Body of pancreas (tissue), 4 donors: Measurements from ENCODE around the gene MFGE8. TPM values are rescaled to one million over a fixed set of nuclear protein-coding genes. Genes with fewer than 3 reads are reported as not detected.
"Not testable (repeated sequence)": the region's sequence is repeated elsewhere in the genome, so short reads cannot be mapped to it uniquely, and the experiment has no call there.

Source experiments
- ATAC-seq: fragments of 150-250 bp; one replicate; pipeline ENCODE4 v1.9.1; 2016
- DNase-seq, 4 donors: peaks; one replicate each; pipeline ENCODE4 v3.0.0-alpha.2; 2019
- H3K27ac ChIP-seq, 4 donors: fragments of 200-600 bp; sonication (generic); 1 replicate in 3 of 4; 2 replicates in 1 of 4; pipeline versions ENCODE4 v1.5.1 to v1.6.1; 2016 to 2019; ENCODE audit warnings: mild to moderate bottlenecking in 1 of 4, mixed read lengths in 1 of 4, moderate library complexity in 1 of 4
- H3K27me3 ChIP-seq, 2 donors: fragments of 200-600 bp; sonication (generic); one replicate each; pipeline ENCODE4 v1.6.0; 2016; ENCODE audit warnings: mild to moderate bottlenecking in 1 of 2
- H3K36me3 ChIP-seq, 2 donors: fragments of 200-600 bp; sonication (generic); replicated peaks in 1 of 2; 2 replicates each; pipeline ENCODE4 v1.5.1; 2016; ENCODE audit warnings: low read depth in 2 of 2; ENCODE audit not compliant: insufficient read depth in 1 of 2
- H3K4me1 ChIP-seq: fragments of 200-600 bp; sonication (generic); one replicate; pipeline ENCODE4 v1.6.0; 2016
- H3K4me3 ChIP-seq, 2 donors: fragments of 200-600 bp; sonication (generic); 1 replicate in 1 of 2; 2 replicates in 1 of 2; pipeline ENCODE4 v1.5.1; 2016 to 2019
- H3K9me3 ChIP-seq, 3 donors: fragments of 200-600 bp; sonication (generic); 1 replicate in 2 of 3; 2 replicates in 1 of 3; pipeline ENCODE4 v1.5.1; 2016
- POLR2A ChIP-seq, 3 donors: fragments of 450-650 bp; IDR thresholded peaks; one replicate each; pipeline ENCODE4 v1.6.1; 2016; ENCODE audit warnings: antibody characterized with exemption in 3 of 3, mild to moderate bottlenecking in 2 of 3
- WGBS, 2 donors: methylation state at CpG; one replicate each; pipeline ENCODE4 v1.1.5; 2017; 5-methylcytosine and 5-hydroxymethylcytosine counted together
- intact Hi-C: fragments of 100-400 bp; cut with DNase I; formaldehyde crosslinking; loops from one replicate; pipeline ENCODE4 v1.15.1; 2023
- total RNA-seq, 2 donors: library from RNA; depleted of rRNA; stranded (reverse); fragments of >200 nt; gene quantifications; one replicate each; pipeline ENCODE4 v1.1.0, GENCODE V29; 2016
- TF ChIP-seq, protein P1 (sequence below), 7 experiments: fragments of 450-650 bp in 4 of 7; fragments of 200-600 bp in 3 of 7; sonication (generic) in 3 of 7; IDR thresholded peaks; one replicate each; pipeline ENCODE4 v1.5.1; 2016 to 2019; ENCODE audit warnings: antibody characterized with exemption in 7 of 7

MFGE8 gene
- total RNA-seq, 2 donors from 2014 or later = 51.4 to 77.5 TPM

DNA sequence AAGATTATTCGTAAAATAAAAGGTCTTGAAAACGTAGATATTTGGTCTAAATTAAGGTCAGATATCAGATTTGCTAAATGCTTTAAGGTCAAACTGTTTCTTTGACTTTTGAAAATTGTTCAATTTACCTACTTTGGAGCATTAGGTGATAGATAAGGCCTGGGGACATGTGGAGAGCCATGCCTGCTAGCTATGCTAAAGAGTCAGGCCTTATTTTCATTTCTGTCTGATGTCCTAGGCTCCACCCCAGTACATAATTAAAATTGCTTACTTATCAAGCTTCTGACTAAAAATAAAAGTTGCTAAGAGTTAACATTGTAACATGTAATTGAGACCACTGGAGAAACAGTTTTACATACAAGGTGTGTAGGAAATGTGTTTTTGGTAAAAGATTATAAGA is 12.5 kb upstream of the MFGE8 start:
- H3K27me3 ChIP-seq, H3K9me3 ChIP-seq, H3K4me3 ChIP-seq, H3K4me1 ChIP-seq, H3K27ac ChIP-seq, H3K36me3 ChIP-seq, ATAC-seq, intact Hi-C loops, DNase-seq: not testable (repeated sequence)
- WGBS, 2 donors = 63 to 75% methylated on average over 2 of the region's 2 CpGs

DNA sequence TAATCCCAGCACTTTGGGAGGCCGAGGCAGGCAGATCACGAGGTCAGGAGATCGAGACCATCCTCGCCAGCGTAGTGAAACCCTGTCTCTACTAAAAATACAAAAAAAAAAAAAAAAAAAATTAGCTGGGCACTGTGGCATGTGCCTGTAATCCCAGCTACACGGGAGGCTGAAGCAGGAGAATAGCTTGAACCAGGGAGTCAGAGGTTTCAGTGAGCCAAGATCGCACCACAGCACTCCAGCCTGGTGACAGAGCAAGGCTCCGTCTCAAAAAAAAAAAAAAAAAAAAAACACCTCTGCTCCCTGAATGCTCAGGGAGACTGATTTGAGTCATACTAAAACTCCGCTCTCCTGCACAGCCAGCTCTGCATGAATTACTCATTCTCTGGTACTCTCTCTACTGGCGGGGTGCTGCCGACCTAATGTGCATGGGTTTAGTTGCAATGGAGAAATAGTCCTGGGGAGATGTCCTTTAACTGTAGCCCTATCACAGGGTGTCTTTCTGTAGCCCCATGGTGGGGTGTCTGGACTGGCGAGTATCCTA is 7.8 kb upstream of the MFGE8 start:
- H3K36me3 ChIP-seq, H3K4me1 ChIP-seq, intact Hi-C loops, H3K27me3 ChIP-seq, ATAC-seq, H3K9me3 ChIP-seq, H3K27ac ChIP-seq, H3K4me3 ChIP-seq, DNase-seq: not testable (repeated sequence)
- WGBS, 2 donors = 79 to 81% methylated on average over 9 to 12 of the region's 12 CpGs

DNA sequence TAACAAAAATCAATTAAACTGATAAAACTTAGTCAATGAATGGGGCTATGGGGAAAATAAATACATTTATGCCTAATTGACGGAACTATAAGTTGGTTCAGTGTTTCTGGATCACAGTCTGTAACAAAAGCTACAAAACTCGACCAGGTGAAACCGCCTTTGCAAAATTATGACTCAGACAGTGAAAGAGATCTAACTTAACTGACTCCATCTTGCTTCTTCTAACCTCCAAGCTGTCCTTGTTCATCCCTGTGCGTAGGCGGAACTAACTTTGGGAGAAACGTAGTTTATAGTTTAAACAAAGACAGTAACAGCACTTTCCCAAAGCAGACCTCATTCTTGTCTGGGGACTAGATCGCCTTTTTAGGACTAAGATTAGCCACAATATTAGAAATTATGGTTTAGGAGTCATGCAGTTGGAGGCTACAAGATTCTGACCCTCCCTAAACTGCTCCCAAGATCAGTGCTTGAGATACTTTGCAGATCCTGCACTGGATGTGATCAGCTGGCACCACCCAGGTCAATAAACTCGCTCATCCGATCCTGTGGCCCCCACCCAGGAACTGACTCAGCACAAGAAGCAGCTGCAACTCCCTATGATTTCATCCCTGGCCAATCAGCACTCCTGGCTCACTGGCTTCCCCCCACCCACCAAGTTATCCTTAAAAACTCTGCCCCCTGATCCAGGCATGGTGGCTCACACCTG is 7.2 kb upstream of the MFGE8 start:
- Histone ChIP-seq H3K4me3 (no peak overlapping the region), H3K36me3 (no peaks in the 10 kb centered on the region), H3K27me3 (no peaks in the 10 kb centered on the region), H3K27ac (no peak overlapping the region), H3K4me1 (no peaks in the 10 kb centered on the region), H3K9me3 (no peaks in the 10 kb centered on the region)
- DNase-seq = no peak
- no peak for TF ChIP-seq POLR2A (IDR thresholded peaks at IDR 0.05)
- TF ChIP-seq, protein P1, sequence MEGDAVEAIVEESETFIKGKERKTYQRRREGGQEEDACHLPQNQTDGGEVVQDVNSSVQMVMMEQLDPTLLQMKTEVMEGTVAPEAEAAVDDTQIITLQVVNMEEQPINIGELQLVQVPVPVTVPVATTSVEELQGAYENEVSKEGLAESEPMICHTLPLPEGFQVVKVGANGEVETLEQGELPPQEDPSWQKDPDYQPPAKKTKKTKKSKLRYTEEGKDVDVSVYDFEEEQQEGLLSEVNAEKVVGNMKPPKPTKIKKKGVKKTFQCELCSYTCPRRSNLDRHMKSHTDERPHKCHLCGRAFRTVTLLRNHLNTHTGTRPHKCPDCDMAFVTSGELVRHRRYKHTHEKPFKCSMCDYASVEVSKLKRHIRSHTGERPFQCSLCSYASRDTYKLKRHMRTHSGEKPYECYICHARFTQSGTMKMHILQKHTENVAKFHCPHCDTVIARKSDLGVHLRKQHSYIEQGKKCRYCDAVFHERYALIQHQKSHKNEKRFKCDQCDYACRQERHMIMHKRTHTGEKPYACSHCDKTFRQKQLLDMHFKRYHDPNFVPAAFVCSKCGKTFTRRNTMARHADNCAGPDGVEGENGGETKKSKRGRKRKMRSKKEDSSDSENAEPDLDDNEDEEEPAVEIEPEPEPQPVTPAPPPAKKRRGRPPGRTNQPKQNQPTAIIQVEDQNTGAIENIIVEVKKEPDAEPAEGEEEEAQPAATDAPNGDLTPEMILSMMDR (IDR thresholded peaks at IDR 0.05) = no peak
- no peak for ATAC-seq
- WGBS, 2 donors = 43 to 50% methylated on average over 9 of the region's 9 CpGs
- intact Hi-C loops = no loop called here

DNA sequence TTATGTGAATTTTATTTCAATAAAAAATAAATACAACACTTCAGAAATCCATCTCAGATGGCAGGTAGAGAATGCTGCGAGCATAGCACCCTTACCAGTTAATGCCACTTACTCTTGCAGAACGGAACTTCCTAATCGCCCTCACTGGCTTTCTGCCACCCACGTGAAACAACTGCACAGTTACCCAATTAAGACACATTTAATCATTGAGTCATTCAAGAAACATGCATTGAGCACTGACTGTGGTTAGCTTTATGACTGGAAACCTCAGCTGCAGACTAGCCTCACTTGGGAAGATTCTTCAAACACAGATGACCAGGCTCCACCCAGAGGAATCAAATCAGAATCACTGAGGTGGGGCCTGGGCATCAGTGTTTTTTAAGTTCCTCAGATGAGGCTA is 5.6 kb upstream of the MFGE8 start:
- no peaks in the 10 kb centered on the region for H3K27me3 ChIP-seq
- H3K9me3 ChIP-seq = no peaks in the 10 kb centered on the region
- H3K4me3 ChIP-seq = no peak overlapping the region
- peak in 3 of 4 donors; percentile 45 to 63 (median 51) for DNase-seq
- peaks cover 1% of the 10 kb centered on the region for H3K4me1 ChIP-seq
- TF ChIP-seq POLR2A (IDR thresholded peaks at IDR 0.05) = no peak
- TF ChIP-seq, protein P1 (IDR thresholded peaks at IDR 0.05) = no peak
- H3K36me3 ChIP-seq = no peaks in the 10 kb centered on the region
- H3K27ac ChIP-seq = no peak overlapping the region
- intact Hi-C loops = no loop called here
- WGBS, 2 donors = 6 to 15% methylated on average over 4 of the region's 4 CpGs
- ATAC-seq = no peak

DNA sequence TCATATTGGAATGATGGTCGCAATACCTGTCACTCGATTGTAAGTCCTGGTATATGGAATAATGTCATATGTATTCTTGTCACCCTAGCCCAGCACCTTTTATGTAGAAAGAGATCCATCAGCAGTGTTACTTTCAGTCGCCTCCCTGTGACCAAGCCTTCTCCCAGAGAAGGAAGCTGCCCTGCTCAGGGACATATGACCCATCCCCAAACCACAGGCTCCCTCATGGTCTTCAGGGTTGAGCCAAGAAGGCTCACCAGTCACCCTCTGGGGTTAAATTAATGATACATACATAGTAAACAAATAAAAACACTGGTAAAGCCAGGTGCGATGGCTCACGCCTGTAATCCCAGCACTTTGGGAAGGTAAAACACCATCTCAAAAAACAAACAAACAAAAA is 4.6 kb upstream of the MFGE8 start:
- Histone ChIP-seq H3K36me3 (no peaks in the 10 kb centered on the region), H3K9me3 (no peaks in the 10 kb centered on the region), H3K27ac (no peak overlapping the region), H3K4me1 (peaks cover 10% of the 10 kb centered on the region), H3K4me3 (no peak overlapping the region), H3K27me3 (no peaks in the 10 kb centered on the region)
- no peak for TF ChIP-seq POLR2A (IDR thresholded peaks at IDR 0.05)
- TF ChIP-seq, protein P1 (IDR thresholded peaks at IDR 0.05) = no peak
- DNase-seq (no peak), ATAC-seq (no peak)
- intact Hi-C loops = no loop called here
- WGBS, 2 donors = 47 to 59% methylated on average over 5 of the region's 5 CpGs

DNA sequence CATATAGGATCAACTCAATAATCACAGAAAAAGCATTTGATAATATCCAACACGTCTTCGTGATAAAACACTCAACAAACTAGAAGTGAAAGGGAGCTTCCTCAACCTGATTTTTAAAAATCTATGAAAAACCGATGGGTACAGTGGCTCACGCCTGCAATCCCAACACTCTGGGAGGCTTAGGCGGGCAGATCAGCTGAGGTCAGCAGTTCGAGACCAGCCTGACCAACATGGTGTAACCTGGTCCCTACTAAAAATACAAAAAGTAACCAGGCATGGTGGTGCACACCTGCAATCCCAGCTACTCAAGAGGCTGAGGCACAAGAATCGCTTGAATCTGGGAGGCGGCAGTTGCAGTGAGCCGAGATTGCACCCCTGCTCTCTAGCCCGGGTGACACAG is 2.2 kb upstream of the MFGE8 start:
- TF ChIP-seq POLR2A (IDR thresholded peaks at IDR 0.05) = no peak
- TF ChIP-seq, protein P1 (IDR thresholded peaks at IDR 0.05) = no peak
- Histone ChIP-seq H3K9me3 (no peaks in the 10 kb centered on the region), H3K27ac (no peak overlapping the region), H3K4me3 (no peak overlapping the region), H3K36me3 (no peaks in the 10 kb centered on the region), H3K4me1 (peaks cover 15% of the 10 kb centered on the region), H3K27me3 (no peaks in the 10 kb centered on the region)
- intact Hi-C loops = no loop called here
- DNase-seq = no peak
- no peak for ATAC-seq
- WGBS, 2 donors = 79% methylated on average over 10 of the region's 10 CpGs
